Fibroblast of villous mesenchyme (primary cell): ENCODE measurements around the gene NCBP2L. TPM values are rescaled to one million over a fixed set of nuclear protein-coding genes. Genes with fewer than 3 reads are reported as not detected.

Experiments used
- DNase-seq: peaks from one replicate; pipeline ENCODE4 v3.0.0-alpha.2; 2010; ENCODE audit warnings: low read depth
- H3K4me3 ChIP-seq: 2 replicates; pipeline ENCODE4 v1.5.1; 2011; ENCODE audit warnings: low read depth, mild to moderate bottlenecking, low read length
- CTCF ChIP-seq: IDR thresholded peaks from 2 replicates; pipeline ENCODE4 v1.5.1; 2012; ENCODE audit warnings: low read depth, mild to moderate bottlenecking, low read length; ENCODE audit not compliant: insufficient read depth
- total RNA-seq: library from RNA; depleted of rRNA; stranded (reverse); fragments of >200 nt; gene quantifications from 2 replicates; pipeline ENCODE4 v1.2.3, GENCODE V29; 2012

Gene NCBP2L
- total RNA-seq, 1 donor: not detected

DNA sequence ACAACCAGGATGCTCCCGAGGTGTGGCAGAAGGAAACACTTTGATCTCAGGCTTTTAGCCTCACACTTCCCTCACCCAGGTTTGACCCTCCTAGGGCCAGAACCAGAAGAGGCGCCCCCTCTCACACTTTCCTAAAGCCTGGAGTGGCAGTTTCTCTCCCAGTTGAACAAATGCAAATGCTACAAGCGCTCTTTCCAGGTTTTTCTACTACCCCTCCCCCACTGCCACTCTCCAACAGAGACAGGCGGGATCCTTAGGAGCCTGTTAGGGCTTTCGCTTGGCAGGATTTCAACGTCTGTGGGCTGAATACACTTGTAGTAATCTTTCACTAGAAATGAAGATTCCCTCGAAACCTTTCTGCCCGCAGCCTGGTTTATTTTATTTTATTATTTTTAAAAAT is 4.3 kb upstream of the NCBP2L start:
- TF ChIP-seq CTCF: no peak
- no peak for DNase-seq
- no peak overlapping the region for H3K4me3 ChIP-seq

DNA sequence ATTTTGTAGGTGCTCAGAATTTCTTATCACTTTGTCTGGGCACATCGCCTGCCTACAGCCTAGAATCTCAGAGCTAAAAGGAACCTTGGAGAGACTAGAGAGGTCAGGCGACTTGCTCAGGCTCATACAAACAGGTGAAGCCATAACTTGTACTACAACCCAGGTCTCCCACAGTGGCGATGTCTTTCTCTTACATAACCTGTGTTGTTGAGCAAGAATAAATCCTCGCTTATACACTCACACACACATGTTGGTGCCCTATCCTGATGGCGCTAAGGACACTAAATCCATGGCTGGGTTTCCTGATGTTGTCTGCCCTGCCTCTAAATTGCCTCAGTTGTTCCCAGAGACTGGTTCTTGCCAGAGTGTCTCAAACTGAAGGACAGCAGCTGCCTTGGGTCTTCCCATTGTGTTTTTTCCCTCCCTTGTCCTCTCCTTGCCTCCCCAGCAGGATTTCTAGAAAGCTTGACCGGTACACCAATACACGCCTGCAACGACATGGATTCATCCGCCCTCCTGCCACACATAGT is 3.6 kb upstream of the NCBP2L start:
- peak overlapping the region; percentile 56 for H3K4me3 ChIP-seq
- DNase-seq: no peak
- TF ChIP-seq CTCF: no peak

GRCh38 chrX:107775000-107775733 is 2.4 kb upstream of the NCBP2L start:
- TF ChIP-seq CTCF: peak; percentile 4
- H3K4me3 ChIP-seq: peak overlapping the region; percentile 56
- DNase-seq: no peak

DNA sequence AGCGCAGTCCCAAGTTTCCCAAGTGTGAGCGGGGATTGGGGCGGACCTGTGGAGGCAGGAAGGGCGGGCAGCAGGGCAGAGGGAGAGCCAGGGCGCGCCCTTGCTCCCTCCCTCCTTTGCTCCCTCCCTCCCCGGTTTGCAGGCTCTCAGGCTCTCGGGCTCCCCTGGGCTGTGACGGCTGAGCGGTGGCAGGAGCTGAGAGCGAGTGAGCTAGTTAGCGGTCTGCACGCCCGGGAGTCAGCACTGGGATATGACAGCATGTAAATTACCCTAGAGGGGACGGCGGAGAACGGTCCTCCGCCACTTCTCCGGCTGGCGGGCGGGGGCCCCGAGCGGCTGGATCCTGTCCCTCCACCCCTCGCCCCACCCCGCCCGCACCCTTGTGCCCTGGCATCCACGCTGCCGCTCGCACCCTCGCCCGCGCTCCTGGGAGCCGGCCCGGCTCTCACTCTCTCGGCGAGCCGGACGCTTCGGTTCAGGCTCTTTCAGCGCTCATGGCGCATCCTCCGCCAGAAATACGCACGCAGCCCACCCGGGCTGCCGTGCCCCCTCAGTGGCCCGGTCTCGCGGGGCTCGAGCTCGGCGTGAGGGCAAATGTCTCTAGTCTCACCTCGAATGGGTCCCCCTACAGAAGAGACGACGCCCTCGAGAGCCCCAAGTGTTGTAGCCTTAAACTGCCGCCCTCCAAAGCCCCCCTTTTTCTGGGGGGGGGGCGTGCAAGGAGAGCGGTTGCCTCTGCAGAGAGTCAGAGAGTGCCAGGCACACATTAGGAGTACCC is 1.6 kb upstream of the NCBP2L start, which contains the start of gene TSC22D3:
Gene TSC22D3, minus strand, starts transcription at position 54 of the 778 bp plus-strand sequence. CDS start 368 bp downstream, outside the sequence.
- no peak for TF ChIP-seq CTCF
- H3K4me3 ChIP-seq: peak within 1 kb of the TSS; percentile 56
- DNase-seq: peak; percentile 79

DNA sequence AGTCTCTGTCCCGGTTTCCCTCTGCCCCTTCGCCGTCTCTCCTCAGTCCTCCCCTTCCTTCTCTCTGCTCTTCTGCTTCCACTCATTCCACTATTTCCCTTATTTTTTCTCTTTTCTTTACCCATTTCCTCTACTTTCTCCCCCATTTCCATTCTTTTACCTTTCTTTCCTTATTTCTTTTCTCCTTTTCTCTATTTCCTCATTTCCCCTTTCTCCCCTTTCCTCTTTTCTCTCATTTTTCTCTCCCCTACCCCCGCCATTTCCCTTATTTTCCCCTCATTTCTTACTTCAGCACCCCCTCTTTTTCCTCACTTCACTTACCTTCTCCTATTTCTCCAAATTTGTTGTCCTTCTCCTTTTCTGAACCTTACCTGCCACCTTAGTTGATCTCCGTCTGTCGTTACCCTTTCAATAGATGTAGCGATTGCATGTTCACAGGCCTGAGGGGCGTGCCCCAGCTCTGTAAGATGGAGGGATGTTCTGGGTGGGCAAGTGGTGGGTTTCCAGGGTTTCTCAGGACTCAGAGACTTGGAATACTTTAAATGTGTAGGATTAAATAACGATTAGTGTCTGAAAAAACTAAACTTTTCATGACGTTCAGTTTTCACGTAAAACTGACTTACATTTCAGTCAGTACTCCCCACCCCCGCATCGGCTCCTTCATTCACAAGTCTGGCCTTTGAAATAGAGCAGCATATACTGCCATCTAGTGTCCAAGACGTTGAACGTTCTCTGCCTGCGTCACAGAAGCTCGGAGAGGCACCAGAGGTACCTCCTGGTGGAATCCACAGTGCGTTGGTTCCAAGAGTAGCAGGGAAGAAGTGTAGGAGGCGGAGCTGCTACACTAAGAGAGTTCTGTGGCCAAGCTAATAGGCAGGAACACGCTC is 641 bp upstream of the NCBP2L start:
- DNase-seq: peak; percentile 93
- H3K4me3 ChIP-seq: peak overlapping the region; percentile 56
- TF ChIP-seq CTCF: peak; percentile 64

- no peak for TF ChIP-seq CTCF
- DNase-seq: no peak
- H3K4me3 ChIP-seq: no peak overlapping the region
Observed at GRCh38 chrX:107780525-107780924, 3.0 kb downstream of the NCBP2L start.
